Measurements from ENCODE around the gene GJA5. TPM values are rescaled to one million over a fixed set of nuclear protein-coding genes. Genes with fewer than 3 reads are reported as not detected.

GJA5 gene
- total RNA-seq, 1 experiment from 2014 or later = not detected

- H2AFZ ChIP-seq (ENCODE audit: low read depth, low read length, poor library complexity, severe bottlenecking) = no peak overlapping the region
- no peaks in the 10 kb centered on the region for H3K9me2 ChIP-seq (ENCODE audit: insufficient read depth)
- H3K4me3 ChIP-seq (replicated peaks in 1 of 2; ENCODE audit: low read depth in 1 of 2, low read length in 2 of 2) = no peak overlapping the region
- H3K4me1 ChIP-seq (ENCODE audit: control insufficient read depth in 1 of 2, insufficient read depth in 2 of 2, low read length in 2 of 2) = peaks cover 0 to 7% of the 10 kb centered on the region in 2 experiments; a peak in 1 of 4 replicates
- ChIA-PET RAD21 (ENCODE audit: low non-redundant PET in 1 of 2, low total read pairs in 2 of 2, uncharacterized antibody in 2 of 2, unreplicated experiment in 2 of 2) (no interaction called here), POLR2A (interaction anchor here (1.2 kb wide), 1 partner anchor 290 kb away, joined by 5 read pairs; no protein-coding TSS in a partner anchor), CTCF (no interaction called here)
- H3K27ac ChIP-seq (ENCODE audit: low read depth, low read length) = no peak overlapping the region
- no peaks in the 10 kb centered on the region for H4K20me1 ChIP-seq (ENCODE audit: insufficient read depth)
- no peaks in the 10 kb centered on the region for H3K36me3 ChIP-seq (ENCODE audit: control insufficient read depth in 1 of 2, insufficient read depth in 2 of 2, low read length in 2 of 2)
- no TSS peak for BruUV-seq (replicated peaks)
- H3K9ac ChIP-seq (ENCODE audit: low read length) = no peak overlapping the region
- H3K27me3 ChIP-seq (ENCODE audit: insufficient read depth, low read length) = no peaks in the 10 kb centered on the region
- TF ChIP-seq FOSL1 (IDR thresholded peaks at IDR 0.05; ENCODE audit: low read depth) = no peak
- no peak for TF ChIP-seq EZH2 (IDR thresholded peaks at IDR 0.05)
- no peak for TF ChIP-seq ELF1 (IDR thresholded peaks at IDR 0.05; ENCODE audit: borderline replicate concordance, low read depth)
- TF ChIP-seq YY1 (IDR thresholded peaks at IDR 0.05; ENCODE audit: extremely low read depth, insufficient replicate concordance, low read depth, low read length) = no peak
- no peak for TF ChIP-seq MAX (IDR thresholded peaks at IDR 0.05)
- TF ChIP-seq ZNF274 (IDR thresholded peaks at IDR 0.05; ENCODE audit: low read depth, low read length) = no peak
- TF ChIP-seq ATF3 (IDR thresholded peaks at IDR 0.05) = no peak
- TF ChIP-seq TCF7L2 (IDR thresholded peaks at IDR 0.05; ENCODE audit: borderline replicate concordance, extremely low read depth, insufficient read depth, insufficient read length) = no peak
- TF ChIP-seq EGR1 (IDR thresholded peaks at IDR 0.05; ENCODE audit: low read depth) = no peak
- H3K4me2 ChIP-seq (ENCODE audit: low read length) = no peak overlapping the region
- no peaks in the 10 kb centered on the region for H3K9me3 ChIP-seq (ENCODE audit: control insufficient read depth in 1 of 2, insufficient read depth in 1 of 2, low read depth in 1 of 2, low read length in 2 of 2)
- no peaks in the 10 kb centered on the region for H3K79me2 ChIP-seq (ENCODE audit: insufficient read depth, low read length)
- DNase-seq (ENCODE audit: low read depth, low spot score) (no peak), ATAC-seq (no peak)
- intact Hi-C loops (cut with micrococcal nuclease) = no loop called here
Measured at GRCh38 chr1:147747966-147748365, 12.4 kb downstream of the GJA5 start.

- no peak for ATAC-seq
- peaks cover 0 to 7% of the 10 kb centered on the region in 2 experiments; a peak in 1 of 4 replicates for H3K4me1 ChIP-seq (ENCODE audit: control insufficient read depth in 1 of 2, insufficient read depth in 2 of 2, low read length in 2 of 2)
- H3K27me3 ChIP-seq (ENCODE audit: insufficient read depth, low read length) = no peaks in the 10 kb centered on the region
- no peaks in the 10 kb centered on the region for H3K9me2 ChIP-seq (ENCODE audit: insufficient read depth)
- intact Hi-C loops (cut with micrococcal nuclease) = no loop called here
- H3K36me3 ChIP-seq (ENCODE audit: control insufficient read depth in 1 of 2, insufficient read depth in 2 of 2, low read length in 2 of 2) = no peaks in the 10 kb centered on the region
- H3K27ac ChIP-seq (ENCODE audit: low read depth, low read length) = no peak overlapping the region
- no peak overlapping the region for H3K4me2 ChIP-seq (ENCODE audit: low read length)
- no peak for DNase-seq (ENCODE audit: low read depth, low spot score)
- H2AFZ ChIP-seq (ENCODE audit: low read depth, low read length, poor library complexity, severe bottlenecking) = no peak overlapping the region
- no peaks in the 10 kb centered on the region for H4K20me1 ChIP-seq (ENCODE audit: insufficient read depth)
- CTCF ChIA-PET = no interaction called here
- H3K79me2 ChIP-seq (ENCODE audit: insufficient read depth, low read length) = no peaks in the 10 kb centered on the region
- H3K4me3 ChIP-seq (replicated peaks in 1 of 2; ENCODE audit: low read depth in 1 of 2, low read length in 2 of 2) = no peak overlapping the region
- H3K9ac ChIP-seq (ENCODE audit: low read length) = no peak overlapping the region
- no TSS peak for BruUV-seq (replicated peaks)
- POLR2A ChIA-PET = no interaction called here
- RAD21 ChIA-PET (ENCODE audit: low non-redundant PET in 1 of 2, low total read pairs in 2 of 2, uncharacterized antibody in 2 of 2, unreplicated experiment in 2 of 2) = no interaction called here
- no peaks in the 10 kb centered on the region for H3K9me3 ChIP-seq (ENCODE audit: control insufficient read depth in 1 of 2, insufficient read depth in 1 of 2, low read depth in 1 of 2, low read length in 2 of 2)
- no peak for TF ChIP-seq SRF (IDR thresholded peaks at IDR 0.05; ENCODE audit: low read depth)
- TF ChIP-seq EZH2phosphoT487 (IDR thresholded peaks at IDR 0.05; ENCODE audit: borderline replicate concordance) = no peak
- no peak for TF ChIP-seq FOSL1 (IDR thresholded peaks at IDR 0.05; ENCODE audit: low read depth)
- TF ChIP-seq EZH2 (IDR thresholded peaks at IDR 0.05) = no peak
- TF ChIP-seq REST (IDR thresholded peaks at IDR 0.05; ENCODE audit: low read depth) = no peak
- TF ChIP-seq POLR2AphosphoS5 (IDR thresholded peaks at IDR 0.05; ENCODE audit: low read depth, low read length) = no peak
- no peak for TF ChIP-seq SP1 (IDR thresholded peaks at IDR 0.05; ENCODE audit: low read depth)
- TF ChIP-seq RAD21 (IDR thresholded peaks at IDR 0.05; ENCODE audit: low read depth) = no peak
- no peak for TF ChIP-seq ELF1 (IDR thresholded peaks at IDR 0.05; ENCODE audit: borderline replicate concordance, low read depth)
- TF ChIP-seq MAX (IDR thresholded peaks at IDR 0.05) = no peak
- no peak for TF ChIP-seq ZFX (IDR thresholded peaks at IDR 0.05)
- TF ChIP-seq ATF3 (IDR thresholded peaks at IDR 0.05) = no peak
Measured at GRCh38 chr1:147745271-147745670, 15.1 kb downstream of the GJA5 start.
